Ishikawa (cell line): ENCODE results near the gene MT1F.

ENCODE experiments used
- CEBPB ChIP-seq: IDR thresholded peaks from 2 replicates; pipeline ENCODE4 v1.6.1; 2012
- EP300 ChIP-seq: IDR thresholded peaks from 2 replicates; pipeline ENCODE4 v1.6.1; 2012; ENCODE audit warnings: borderline replicate concordance
- MAX ChIP-seq: IDR thresholded peaks from 2 replicates; pipeline ENCODE4 v1.6.1; 2012
- RAD21 ChIP-seq: IDR thresholded peaks from 2 replicates; pipeline ENCODE4 v1.6.1; 2012; ENCODE audit warnings: low read depth
- TEAD4 ChIP-seq: IDR thresholded peaks from 2 replicates; pipeline ENCODE4 v1.6.1; 2012
- TF ChIP-seq, protein P1 (sequence below): IDR thresholded peaks from 2 replicates; pipeline ENCODE4 v1.6.1; 2012; ENCODE audit warnings: low read depth, mild to moderate bottlenecking

GRCh38 chr16:56672761-56673536, 15.2 kb downstream of the MT1F start:
- TF ChIP-seq EP300 (no peak), MAX (no peak), CEBPB (no peak), RAD21 (no peak), TEAD4 (no peak)
- TF ChIP-seq, protein P1, sequence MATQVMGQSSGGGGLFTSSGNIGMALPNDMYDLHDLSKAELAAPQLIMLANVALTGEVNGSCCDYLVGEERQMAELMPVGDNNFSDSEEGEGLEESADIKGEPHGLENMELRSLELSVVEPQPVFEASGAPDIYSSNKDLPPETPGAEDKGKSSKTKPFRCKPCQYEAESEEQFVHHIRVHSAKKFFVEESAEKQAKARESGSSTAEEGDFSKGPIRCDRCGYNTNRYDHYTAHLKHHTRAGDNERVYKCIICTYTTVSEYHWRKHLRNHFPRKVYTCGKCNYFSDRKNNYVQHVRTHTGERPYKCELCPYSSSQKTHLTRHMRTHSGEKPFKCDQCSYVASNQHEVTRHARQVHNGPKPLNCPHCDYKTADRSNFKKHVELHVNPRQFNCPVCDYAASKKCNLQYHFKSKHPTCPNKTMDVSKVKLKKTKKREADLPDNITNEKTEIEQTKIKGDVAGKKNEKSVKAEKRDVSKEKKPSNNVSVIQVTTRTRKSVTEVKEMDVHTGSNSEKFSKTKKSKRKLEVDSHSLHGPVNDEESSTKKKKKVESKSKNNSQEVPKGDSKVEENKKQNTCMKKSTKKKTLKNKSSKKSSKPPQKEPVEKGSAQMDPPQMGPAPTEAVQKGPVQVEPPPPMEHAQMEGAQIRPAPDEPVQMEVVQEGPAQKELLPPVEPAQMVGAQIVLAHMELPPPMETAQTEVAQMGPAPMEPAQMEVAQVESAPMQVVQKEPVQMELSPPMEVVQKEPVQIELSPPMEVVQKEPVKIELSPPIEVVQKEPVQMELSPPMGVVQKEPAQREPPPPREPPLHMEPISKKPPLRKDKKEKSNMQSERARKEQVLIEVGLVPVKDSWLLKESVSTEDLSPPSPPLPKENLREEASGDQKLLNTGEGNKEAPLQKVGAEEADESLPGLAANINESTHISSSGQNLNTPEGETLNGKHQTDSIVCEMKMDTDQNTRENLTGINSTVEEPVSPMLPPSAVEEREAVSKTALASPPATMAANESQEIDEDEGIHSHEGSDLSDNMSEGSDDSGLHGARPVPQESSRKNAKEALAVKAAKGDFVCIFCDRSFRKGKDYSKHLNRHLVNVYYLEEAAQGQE: no peak
